ENCODE data around the gene IGFBP4. TPM values are rescaled to one million over a fixed set of nuclear protein-coding genes. Genes with fewer than 3 reads are reported as not detected.
A peak's percentile ranks its signal among the peaks of the same experiment; 100 is the strongest.

The IGFBP4 gene
- total and polyA plus RNA-seq, 2 of the 13 experiments (the other 11 are each of a cell fraction or from before 2014, with no cell fraction given): 4.1 to 49.0 TPM

- TF ChIP-seq, protein P1, sequence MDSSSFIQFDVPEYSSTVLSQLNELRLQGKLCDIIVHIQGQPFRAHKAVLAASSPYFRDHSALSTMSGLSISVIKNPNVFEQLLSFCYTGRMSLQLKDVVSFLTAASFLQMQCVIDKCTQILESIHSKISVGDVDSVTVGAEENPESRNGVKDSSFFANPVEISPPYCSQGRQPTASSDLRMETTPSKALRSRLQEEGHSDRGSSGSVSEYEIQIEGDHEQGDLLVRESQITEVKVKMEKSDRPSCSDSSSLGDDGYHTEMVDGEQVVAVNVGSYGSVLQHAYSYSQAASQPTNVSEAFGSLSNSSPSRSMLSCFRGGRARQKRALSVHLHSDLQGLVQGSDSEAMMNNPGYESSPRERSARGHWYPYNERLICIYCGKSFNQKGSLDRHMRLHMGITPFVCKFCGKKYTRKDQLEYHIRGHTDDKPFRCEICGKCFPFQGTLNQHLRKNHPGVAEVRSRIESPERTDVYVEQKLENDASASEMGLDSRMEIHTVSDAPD (CRISPR knock-in tag; IDR thresholded peaks at IDR 0.05): no peak
- TF ChIP-seq MIER2 (CRISPR knock-in tag; IDR thresholded peaks at IDR 0.05): no peak
Observed at GRCh38 chr17:40410082-40410481, 33.2 kb upstream of the IGFBP4 start (continued).

DNA sequence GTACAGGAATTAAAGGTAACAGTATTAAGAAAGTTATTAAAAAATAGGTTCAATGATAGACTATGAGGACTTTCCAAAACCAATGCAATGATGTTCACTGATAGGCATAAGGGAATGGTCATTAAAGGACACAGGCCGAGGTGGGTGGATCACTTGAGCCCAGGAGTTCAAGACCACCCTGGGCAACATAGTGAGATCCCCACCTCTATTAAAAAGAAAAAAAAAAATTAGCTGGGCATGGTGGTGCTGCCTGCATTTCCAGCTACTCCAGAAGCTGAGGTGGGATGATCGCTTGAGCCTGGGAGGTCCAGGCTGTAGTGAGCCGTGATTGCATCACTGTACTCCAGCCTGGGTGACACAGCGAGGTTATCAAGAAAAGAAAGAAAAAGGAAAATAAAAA lies 31.4 kb upstream of the IGFBP4 start:
- POLR2A ChIA-PET: no interaction called here
- no peak overlapping the region for H2AFZ ChIP-seq (ENCODE audit: low read length)
- TF ChIP-seq ZNF121 (CRISPR knock-in tag; IDR thresholded peaks at IDR 0.05) (peak; percentile 59; the same call in 1 of the 2 replicates), XRCC5 (optimal IDR thresholded peaks at IDR 0.05; ENCODE audit: low read length) (no peak), CEBPB (IDR thresholded peaks at IDR 0.05; ENCODE audit: borderline replicate concordance, low read depth, low read length) (peak; percentile 19; the same call in 1 of the 2 replicates), ATF7 (IDR thresholded peaks at IDR 0.05) (peak; percentile 36; the same call in 1 of the 2 replicates), ATF7 (CRISPR knock-in tag; IDR thresholded peaks at IDR 0.05) (no peak), NFYC (CRISPR knock-in tag; IDR thresholded peaks at IDR 0.05) (no peak)
- intact Hi-C loops (cut with micrococcal nuclease; ENCODE audit: unreplicated experiment): no loop called here
- H3K27ac ChIP-seq (ENCODE audit: extremely low read length, insufficient read depth, low read length): no peak overlapping the region
- no TSS peak for BruUV-seq (replicated peaks)
- no peaks in the 10 kb centered on the region for H4K20me1 ChIP-seq (ENCODE audit: insufficient read depth, low read length)
- CTCF ChIA-PET (ENCODE audit: low intra/inter-chr PET ratio, low total read pairs): no interaction called here
- H3K9me3 ChIP-seq (ENCODE audit: low read length): no peaks in the 10 kb centered on the region
- FAIRE-seq (no peak), DNase-seq (ENCODE audit: low spot score) (no peak), ATAC-seq (no peak)
- 97% methylated on average over 4 of the region's 4 CpGs for WGBS (ENCODE audit: low lambda C conversion rate)
- no peak overlapping the region for H3K9ac ChIP-seq (ENCODE audit: insufficient read depth, low read depth, low read length)
- no peak overlapping the region for H3K4me2 ChIP-seq (ENCODE audit: low read depth, low read length)
- in situ Hi-C loops (cut with HindIII; ENCODE audit: extremely low pct_ligation_motif_present, low pct_unique_long_range_greater_than_20kb): no loop called here
- no peak overlapping the region for H3K4me3 ChIP-seq (replicated peaks in 1 of 3; ENCODE audit: insufficient read depth in 1 of 3, low read depth in 2 of 3, low read length in 3 of 3)
- peaks cover 28% of the 10 kb centered on the region for H3K79me2 ChIP-seq (ENCODE audit: insufficient read depth, low read length)
- H3K4me1 ChIP-seq (ENCODE audit: insufficient read depth, low read length): peaks cover 32% of the 10 kb centered on the region
- peaks cover 4 to 65% of the 10 kb centered on the region in 2 experiments for H3K36me3 ChIP-seq (replicated peaks in 1 of 2; ENCODE audit: control insufficient read depth in 1 of 2, insufficient read depth in 2 of 2, low read length in 2 of 2)
- H3K27me3 ChIP-seq (ENCODE audit: control insufficient read depth in 1 of 2, insufficient read depth in 2 of 2, low read length in 2 of 2): no peaks in the 10 kb centered on the region

Measured in HepG2 (cell line).